Fibroblast of peridontal ligament (primary cell): Measurements from ENCODE around the gene RPS6KA2.

Source experiments
- DNase-seq: peaks from one replicate; pipeline ENCODE4 v3.0.0-alpha.2; 2010; ENCODE audit errors: extremely low read depth

The RPS6KA2 gene

DNA sequence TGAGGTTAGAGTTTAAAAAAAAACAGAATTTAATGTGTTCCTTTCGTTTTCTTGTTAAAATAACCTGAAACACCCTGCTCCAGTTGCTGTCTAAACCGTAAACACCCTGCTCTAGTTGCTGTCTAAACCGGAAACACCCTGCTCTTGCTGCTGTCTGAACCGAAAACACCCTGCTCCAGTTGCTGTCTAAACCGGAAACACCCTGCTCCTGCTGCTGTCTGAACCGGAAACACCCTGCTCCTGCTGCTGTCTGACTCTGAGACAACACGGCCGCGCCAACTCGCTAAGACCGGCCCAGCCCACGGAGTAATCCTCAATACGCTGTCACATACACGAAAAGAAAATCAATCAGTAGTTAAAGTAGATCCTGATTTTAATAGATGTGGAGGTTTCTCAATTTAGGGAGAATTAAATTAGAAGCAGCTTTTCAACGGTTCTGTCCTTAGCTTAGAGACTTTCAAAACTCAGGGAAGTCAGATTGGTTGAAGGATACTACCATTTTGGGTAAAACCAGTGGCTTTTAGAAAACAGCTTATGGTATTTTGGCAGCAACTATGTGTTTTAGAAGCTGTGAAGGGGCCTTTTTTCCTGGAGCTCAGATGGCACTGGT lies 138.9 kb downstream of the RPS6KA2 start:
- DNase-seq, result peak; percentile 6

- no peak for DNase-seq
These were observed 139.9 kb downstream of the RPS6KA2 start for GRCh38 chr6:166487148-166487547.

DNA sequence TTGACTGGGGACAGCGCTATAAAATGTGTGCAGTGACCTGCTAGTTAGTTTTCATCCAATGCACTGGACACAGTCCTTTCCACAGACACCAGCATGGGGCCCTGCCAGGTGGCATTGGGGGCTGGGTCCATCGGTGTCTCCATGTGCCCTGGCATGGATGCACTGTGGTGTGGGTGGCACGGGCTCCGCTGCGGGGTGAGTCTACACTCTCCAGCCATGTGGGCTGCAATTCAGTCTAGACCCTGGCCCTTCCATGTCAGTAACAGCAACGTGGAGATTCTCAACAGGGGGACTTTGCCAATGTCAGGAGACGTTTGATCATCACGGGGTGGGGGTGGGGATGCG lies 140.5 kb downstream of the RPS6KA2 start:
- no peak for DNase-seq

GRCh38 chr6:166485651-166486535 lies 141.2 kb downstream of the RPS6KA2 start:
- DNase-seq, result no peak

DNA sequence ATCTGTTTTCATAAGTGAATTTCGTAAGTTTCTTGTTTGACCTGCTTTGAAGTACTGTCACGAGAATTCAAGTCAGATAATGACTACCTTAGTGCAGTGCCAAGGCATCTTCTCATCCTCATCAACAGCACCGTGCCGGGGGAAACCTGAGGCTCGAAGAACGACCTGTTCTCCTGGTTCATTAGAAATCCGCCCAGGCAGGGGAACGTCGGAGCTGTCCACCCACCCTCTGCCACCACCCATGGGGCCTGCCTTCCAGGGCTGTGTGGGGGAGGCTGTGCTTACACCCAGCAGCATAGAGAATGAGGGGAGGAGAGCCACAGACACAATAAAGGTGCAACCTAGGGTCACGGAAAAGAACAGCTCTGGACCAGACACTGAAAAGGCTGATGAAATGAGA lies 142.2 kb downstream of the RPS6KA2 start:
- no peak for DNase-seq

- DNase-seq, result no peak
These were observed 143.3 kb downstream of the RPS6KA2 start for GRCh38 chr6:166483573-166484250.

DNA sequence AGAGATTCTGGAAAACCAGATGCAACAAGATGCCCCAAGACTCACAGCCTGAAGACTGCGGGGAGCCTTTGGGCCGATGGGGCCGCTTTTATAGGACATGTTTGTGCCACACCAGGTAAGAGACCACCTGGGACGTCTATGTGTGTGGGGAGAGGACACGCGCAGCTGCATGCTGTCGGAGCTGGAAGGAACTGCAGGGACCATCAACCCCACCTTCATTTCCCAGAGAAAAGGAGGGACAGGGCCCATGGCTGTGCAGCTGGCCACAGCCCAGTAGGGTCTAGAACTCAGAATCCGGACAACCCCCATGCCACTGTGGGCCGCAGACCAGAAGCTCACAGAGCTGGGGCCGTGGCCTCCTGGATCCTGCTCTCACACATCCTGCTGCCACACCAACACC lies 144.0 kb downstream of the RPS6KA2 start:
- DNase-seq, result no peak

DNA sequence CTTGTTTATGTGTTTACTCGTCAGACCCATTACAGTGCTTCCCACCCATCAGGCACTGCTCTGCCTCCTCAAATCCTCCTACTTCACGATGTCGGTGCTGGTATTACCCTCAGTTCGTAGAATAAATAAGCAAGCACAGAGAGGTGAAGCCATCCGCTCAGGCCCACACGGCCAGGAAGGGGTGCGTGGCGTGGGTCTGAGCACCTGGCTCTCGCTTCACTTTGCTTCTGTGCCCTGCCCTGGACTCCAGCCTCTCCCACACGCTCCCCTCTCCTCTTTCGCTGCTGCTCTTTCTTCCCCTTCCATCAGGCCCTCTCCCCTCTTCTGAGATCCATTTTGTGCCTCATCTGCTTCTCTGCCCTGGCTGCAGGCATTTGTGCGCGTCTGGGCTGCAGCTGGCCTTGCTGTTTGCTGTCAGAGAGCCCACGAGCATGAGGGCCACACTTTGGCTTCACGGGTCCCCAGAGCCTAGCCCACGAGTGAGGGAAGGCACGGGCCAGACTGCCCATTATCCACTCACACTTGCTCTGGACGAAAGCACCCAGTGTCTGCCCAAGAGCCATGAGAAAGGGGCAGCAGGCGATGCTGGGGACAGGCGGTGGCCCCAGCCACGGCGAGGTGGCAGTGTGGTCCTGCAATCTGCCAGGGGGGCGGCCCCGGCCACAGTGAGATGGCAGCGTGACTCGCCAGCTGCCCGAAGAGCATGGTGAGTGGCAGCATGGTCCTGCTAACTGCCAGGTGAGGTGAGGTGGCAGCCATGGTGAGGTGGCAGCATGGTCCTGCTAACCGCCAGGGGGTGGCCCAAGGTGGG lies 148.1 kb downstream of the RPS6KA2 start:
- no peak for DNase-seq

DNA sequence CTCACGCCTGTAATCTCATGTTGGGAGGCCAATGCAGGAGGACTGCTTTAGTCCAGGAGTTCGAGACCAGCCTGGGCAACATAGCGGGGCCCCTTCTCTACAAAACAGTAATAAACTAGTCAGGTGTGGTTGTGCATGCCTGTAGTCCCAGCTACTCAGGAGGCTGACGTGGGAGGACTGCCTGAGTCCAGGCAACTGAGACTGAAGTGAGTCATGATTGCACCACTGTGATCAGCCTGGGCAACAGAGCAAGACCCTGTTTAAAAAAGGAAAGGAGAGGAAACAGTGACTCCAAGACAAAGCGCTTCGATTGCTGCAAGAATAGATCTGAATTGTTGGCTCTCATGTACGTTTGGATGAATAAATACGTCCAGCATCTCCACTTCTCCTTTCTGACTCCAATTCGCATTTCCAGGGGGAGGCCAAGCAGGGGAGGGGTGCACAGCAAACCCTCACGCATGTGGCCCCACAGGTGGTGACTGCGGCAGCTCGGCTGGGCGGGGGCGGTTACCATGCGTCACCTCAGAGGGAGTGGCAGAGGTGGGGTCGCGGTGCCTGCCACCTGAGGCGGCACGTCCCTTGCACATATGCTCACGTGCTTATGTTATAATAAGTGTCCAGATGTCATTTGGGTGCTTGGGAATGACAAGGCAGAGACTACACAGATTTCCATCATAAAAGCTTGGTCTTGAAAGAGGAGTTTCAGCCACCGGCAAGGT lies 149.2 kb downstream of the RPS6KA2 start:
- no peak for DNase-seq

DNA sequence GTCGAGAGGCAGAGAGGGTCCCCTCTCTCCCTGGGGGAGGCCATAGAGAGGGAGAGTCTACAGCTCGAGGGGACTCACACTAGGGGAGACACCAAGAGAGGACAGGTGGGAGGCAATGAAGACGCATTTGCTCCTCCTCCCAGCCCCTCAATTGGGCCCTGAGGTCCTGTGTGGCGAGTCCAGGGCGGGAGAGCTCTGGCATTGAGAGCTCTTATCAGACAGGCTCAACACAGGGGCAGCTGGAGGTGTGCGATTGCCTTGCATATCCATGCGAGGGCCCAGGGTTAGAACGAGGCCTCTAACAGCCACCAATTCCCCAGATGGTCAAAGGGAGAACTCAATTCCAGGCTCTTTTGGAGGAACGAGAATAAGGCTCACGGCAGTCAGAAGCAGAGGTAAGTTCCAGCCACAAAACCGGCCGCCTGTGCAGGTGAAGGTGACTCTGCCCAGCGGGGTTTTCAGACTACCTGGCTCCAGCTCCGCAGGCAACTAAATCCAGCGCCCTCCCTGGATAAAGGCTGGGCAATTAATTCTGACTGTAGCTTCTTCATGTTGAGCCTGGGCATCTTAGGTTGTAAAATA lies 150.3 kb downstream of the RPS6KA2 start:
- DNase-seq, result no peak

DNA sequence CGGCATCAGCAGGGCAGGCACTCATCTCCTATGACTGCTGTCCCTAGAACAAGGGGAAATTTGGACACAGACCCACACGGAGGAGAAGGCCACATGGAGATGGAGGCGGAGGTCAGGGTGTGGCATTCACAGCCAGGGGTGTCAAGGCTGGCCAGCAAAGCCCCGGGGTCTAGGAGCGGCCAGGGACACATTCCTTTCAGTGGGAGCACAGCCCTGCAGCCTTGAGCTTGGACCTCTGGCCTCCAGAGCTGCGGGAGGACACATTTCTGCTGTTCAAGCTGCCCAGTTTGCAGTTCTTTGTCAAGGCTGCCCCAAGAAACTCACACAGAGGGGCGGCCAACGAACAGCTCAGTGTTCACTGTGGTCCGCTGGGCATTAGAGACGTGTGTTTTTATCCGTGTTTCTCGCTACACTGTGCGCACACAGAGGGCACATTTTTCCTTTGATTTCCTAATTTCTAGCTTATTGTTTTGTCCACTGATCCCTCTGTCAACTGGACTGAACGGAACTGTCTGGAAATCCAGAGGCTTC lies 150.9 kb downstream of the RPS6KA2 start:
- DNase-seq, result no peak

DNA sequence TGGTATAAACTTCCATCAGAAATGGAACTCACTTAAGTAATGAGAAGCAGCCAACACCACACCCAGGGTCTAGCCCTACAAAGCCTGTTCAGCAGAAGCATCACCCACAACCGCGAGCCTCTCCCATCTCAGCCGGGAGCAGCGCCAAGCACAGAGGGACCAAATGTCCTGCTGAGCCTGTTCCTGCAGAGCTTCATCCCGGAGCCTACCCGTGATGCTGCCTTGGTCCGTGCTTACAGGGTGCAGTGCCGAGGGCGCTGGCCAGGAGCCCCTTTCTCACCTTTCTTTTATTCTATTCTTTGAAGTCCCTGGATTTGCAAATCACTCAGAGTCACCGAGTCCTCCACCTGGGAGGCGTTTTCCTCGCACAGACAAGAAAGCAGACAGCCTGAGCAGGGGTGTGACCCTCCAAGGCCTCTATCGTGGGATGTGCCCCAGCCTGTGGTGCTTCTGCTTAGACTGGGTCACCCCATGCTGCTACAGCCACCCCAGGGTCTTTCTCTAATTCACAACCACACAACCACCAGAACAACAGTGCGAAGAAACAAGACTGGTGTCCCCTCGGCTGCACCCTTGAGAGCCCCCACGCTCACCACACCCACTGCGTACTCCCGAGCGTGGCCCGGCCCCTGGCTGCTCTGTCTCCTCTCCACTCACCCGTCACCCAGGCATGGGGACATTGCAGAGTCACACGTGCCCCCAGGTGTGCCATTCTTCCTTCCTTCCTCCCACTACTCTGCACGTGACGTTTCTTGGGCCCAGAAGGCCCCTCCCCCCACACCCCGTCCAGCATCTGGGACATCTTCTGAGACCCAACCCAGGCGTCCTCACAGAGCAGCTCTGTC lies 152.1 kb downstream of the RPS6KA2 start:
- DNase-seq, result peak; percentile 11

- DNase-seq, result no peak
These were observed 153.0 kb downstream of the RPS6KA2 start for GRCh38 chr6:166473886-166474571.

GRCh38 chr6:166472636-166473035 lies 154.4 kb downstream of the RPS6KA2 start:
- no peak for DNase-seq

- DNase-seq, result no peak
These were observed 155.2 kb downstream of the RPS6KA2 start for GRCh38 chr6:166471797-166472260.

GRCh38 chr6:166470863-166471410 lies 156.1 kb downstream of the RPS6KA2 start:
- DNase-seq, result no peak

GRCh38 chr6:166470029-166470862 lies 156.8 kb downstream of the RPS6KA2 start:
- DNase-seq, result no peak

- no peak for DNase-seq
These were observed 157.6 kb downstream of the RPS6KA2 start for GRCh38 chr6:166469426-166469961.
